CD4-positive, alpha-beta T cell treated with Interleukin-12 subunit alpha and Interleukin-12 subunit beta, for 1 hour (primary cell): ENCODE measurements around the gene MEAF6.

Experiments used
- DNase-seq: peaks from one replicate; pipeline ENCODE4 v3.0.0-alpha.2; 2020

Gene MEAF6

DNA sequence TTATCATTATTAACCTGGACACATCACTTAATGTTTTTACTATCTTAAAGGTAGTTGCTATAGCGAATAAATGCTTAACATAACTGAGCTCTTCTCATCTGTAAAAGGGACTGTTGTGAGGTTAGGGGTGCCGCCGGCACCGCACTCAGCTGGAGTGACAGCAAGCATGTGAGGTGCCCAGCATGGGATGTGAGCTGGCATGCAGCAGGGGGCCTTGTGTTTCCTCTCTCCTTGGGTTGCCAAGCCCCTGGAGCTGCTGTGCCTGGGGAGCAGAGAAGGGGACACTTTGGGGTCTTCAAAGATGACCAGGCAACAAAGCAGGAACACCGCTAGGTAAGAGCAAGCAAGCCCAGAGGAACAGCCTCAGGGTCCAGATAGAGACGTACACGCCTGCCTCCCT is 42.3 kb downstream of the MEAF6 start:
- DNase-seq: no peak

DNA sequence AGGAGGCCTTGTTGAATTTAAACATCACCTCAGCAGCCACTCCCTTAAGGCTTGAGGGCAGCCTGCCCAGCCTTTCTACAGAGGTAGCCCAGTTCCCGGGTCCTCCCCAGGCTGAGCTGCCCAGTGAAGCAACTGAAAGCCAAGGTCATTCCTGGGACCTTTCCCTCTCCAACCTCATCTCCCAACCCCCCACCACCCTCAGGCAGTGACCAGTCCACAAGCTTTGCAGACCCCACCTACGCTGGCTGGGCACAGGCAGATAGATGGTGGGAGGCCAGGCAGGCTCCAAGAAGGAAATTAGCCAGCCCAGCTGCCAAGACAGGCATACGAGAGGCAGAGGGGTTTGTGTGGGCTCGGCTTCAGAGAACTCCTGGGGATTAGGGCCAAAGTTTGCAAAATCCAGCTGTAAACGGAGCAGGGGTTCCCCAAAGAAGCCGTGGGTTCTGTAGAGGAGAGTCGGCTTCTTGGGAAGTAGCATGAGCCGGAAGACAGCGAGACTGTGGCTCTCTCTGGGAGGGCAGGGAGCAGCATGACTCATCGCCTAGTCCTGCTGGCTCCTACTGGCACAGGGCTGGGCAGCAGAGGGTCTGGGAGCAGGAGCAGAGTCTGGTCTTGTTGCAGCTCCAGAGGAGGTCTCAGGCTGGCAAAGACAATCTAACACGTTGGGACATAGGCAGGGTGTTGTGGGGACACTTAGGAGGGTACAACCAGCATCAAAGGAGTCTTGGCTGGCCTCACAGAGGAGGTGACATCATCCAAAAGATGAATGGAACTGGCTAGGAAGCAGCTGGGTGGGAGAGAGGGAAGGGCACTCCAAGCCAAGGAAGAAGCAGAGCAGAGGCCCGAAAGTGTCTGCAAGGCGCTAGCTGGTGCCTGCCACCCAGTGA is 43.0 kb downstream of the MEAF6 start:
- no peak for DNase-seq

DNA sequence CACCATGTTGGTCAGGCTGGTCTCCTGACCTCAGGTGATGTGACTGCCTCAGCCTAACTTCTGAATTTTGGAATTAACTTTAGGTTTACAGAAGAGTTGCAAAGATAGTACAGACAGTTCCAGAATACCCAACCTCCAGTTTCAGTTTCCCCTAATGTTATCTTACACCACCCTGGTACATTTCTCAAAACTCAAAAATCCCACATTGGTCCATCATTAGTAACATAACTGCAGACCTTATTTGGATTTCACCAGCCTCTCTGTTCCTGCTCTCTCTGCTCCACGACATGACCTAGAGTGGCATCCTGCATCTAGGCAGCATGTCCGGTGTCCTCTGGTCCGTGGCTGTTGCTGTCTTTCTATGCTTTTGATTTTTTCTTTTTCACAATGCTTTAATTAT is 45.2 kb downstream of the MEAF6 start:
- DNase-seq: no peak

- no peak for DNase-seq
Observed at GRCh38 chr1:37468037-37468436, 46.5 kb downstream of the MEAF6 start.

- DNase-seq: no peak
Observed at GRCh38 chr1:37465593-37466517, 48.7 kb downstream of the MEAF6 start.

DNA sequence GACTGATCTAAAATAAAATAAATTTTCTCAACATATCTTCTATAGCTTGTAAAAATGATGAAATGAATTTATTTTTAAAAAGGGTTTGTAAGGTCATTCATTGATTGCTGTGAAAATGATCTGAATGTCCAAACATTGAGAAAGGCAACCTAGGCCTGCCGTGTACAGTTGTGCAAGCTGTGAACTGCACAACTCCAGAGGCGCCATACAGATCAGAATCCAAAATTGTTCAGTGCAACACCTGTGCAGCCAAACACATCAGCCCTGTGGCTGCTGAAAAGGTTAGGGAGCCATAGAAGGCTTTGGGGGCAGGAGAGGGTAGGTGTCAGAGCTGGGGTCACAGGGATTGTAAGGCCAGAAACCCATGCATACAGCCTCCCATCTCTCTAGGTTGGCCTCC is 50.1 kb downstream of the MEAF6 start:
- DNase-seq: no peak

DNA sequence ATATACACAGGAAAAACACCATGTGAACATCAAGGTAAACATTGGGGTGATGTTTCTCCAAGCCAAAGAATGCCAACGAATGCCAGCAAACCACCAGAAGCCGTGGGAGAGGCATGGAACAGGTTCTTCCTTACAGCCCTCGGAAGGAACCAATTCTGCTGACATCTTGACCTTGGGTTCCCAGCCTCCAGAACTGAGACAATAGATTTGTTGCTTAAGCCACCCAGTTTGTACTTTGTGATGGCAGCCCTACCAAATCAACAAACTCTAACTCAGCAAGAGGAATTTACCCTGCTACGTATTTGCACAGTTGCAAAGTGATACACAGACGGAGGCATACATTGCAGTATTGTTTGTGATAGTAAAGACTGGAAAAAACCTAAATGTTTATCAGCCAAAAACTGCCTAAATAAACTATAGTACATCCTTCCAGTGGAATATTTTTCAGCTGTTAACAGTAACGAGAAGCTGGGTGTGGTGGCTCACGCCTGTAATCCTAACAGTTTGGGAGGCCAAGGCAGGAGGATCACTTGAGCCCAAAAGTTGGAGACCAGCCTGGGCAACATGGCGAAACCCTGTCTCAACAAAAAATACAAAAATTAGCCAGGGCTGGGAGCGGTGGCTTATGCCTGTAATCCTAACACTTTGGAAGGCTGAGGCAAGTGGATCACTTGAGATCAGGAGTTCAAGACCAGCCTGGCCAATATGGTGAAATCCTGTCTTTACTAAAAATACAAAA is 52.7 kb downstream of the MEAF6 start:
- no peak for DNase-seq

GRCh38 chr1:37458551-37458950 is 56.0 kb downstream of the MEAF6 start:
- peak; percentile 21 for DNase-seq

DNA sequence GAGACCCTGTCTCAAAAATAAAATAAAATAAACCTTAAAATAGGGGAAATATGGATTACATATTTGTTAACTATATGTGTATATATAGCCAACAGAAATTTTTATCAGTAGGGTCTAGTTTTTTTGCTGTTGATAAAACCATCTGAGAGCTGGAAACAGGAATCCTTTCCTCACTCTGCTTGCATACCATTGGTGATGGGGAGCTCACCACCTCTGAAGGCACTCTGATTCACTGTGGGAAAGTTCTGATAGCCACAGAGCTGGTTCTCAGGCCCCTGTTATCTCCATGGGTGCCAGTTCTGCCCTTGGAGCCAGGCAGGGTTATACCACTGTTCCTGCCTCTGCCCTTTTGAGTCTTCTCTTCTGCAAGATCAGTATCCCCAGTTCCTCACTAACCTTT is 58.0 kb downstream of the MEAF6 start:
- DNase-seq: no peak

DNA sequence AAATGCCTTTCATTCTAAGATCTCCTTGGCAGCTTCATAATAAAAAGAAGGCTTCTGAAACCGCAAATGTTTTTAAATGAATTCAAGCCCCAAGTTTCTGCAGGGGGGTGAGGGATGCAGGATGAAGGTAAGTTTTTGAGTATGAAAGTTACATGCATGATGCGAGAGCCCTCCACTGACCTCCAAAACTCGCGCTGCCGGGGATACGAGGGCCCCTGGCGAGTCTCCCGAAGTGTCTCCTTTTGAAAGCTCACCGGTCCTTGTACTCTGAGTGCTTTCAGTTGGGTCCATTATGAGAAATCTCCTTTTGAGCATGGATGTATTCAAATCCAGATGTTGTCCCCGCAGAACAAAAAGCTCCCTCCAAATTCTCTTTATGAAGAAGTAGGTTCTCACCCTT is 59.0 kb downstream of the MEAF6 start:
- no peak for DNase-seq

DNA sequence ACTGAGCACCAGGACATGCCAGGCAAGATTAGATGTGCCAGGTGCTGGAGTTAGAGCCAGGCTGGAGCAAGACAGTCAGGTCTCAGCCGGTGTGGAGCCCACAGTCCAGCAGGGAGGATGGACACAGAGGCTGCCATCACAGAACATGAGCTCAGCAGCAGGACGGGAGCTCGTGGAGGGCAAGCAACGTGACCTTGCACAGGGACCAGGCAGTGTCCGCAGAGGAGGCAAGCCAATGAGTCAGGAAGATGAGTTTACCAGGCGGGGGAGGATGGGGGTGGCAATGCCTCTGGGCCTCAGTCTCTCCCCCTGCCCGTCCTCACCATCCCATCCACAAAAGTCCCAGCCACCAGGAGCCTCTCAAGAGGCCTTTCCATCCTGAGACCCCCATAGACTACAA is 60.9 kb downstream of the MEAF6 start:
- DNase-seq: no peak

GRCh38 chr1:37452416-37452815 is 62.1 kb downstream of the MEAF6 start:
- DNase-seq: no peak

DNA sequence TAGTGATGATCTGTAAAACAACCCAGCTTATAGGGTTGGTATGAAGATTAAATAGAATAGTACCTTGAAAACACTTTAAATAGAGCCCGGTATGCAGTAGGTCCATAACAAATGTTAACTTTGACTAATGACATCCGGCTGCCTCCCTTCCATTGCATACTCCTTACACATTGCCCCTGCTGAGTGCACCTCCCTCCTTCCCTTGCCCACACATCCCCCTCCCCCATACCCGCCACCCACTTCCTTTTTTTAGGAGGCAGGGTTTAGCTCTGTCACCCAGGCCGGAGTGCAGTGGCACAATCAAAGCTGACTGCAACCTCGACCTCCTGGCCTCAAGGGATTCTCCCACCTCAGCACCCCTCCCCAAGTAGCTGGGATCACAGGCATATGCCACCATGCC is 64.6 kb downstream of the MEAF6 start:
- DNase-seq: peak; percentile 27

DNA sequence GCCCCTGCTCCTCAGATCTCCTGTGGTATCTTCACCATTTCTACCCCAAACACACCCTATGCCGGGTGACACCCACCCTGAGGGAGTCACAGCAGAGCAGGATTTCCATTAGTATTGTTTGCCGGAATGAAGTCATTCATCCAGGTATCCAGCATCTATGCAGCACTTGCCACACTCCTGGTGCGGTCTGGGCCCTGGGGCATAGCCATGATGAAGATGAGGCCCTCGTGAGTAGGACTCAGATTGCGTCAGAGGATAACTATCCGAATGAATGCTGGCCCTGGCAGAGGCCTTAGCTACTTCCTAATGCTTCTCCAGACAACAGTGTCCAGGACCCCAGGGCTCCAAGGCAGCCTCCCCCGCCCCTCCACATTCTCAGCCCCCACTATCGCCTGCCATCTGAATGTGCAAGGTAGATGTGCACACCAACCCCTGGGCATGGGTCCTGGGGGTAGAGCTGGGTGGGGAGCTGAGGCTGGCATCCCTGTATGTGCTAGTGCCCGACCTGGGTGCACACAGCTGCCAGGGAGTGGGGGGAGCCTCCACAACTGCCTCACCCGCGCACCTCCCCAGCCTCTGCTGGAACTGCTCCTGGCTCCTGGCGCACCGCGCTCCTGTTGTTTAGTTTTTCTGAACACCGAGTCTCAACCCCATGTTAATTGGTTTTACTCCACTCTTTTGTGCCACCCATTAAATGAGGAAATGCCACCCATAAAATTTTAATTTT is 65.7 kb downstream of the MEAF6 start:
- no peak for DNase-seq

DNA sequence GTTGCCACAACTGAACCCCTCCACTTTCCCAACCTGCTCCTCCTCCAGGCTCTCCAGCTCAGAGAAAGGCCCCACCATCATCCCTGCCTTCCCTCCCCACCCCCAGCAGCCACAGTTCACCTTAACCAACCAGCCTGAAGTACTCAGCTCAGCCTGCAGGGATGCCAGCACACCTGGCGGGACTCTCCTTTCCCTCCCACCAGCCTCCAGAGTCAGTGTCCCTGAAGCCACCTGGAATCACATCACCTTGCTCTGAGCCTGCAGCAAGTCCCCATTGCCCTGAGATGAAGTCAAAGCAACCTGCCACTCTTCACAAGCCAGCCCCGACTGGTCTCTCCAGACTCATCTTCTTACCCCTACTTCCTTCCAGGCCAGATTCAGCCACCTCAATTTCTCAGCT is 66.4 kb downstream of the MEAF6 start:
- no peak for DNase-seq

- DNase-seq: no peak
Observed at GRCh38 chr1:37446874-37447273, 67.7 kb downstream of the MEAF6 start.

GRCh38 chr1:37442644-37443043 is 71.9 kb downstream of the MEAF6 start:
- no peak for DNase-seq
